Lower lobe of right lung (tissue), 2 donors: ENCODE measurements around the gene LTBR. TPM values are rescaled to one million over a fixed set of nuclear protein-coding genes. Genes with fewer than 3 reads are reported as not detected.

ENCODE experiments used
- ATAC-seq, 2 donors: fragments of 200-7000 bp; cut with Tn5 transposase; one replicate each; pipeline ENCODE4 v1.9.1; 2020 to 2022; ENCODE audit warnings: mild to moderate bottlenecking in 2 of 2, moderate library complexity in 2 of 2
- DNase-seq: peaks from one replicate; pipeline ENCODE4 v3.0.0-alpha.2; 2020
- H3K27ac ChIP-seq: fragments of 200-600 bp; one replicate; pipeline ENCODE4 v1.8.0; 2022
- H3K27me3 ChIP-seq: fragments of 200-600 bp; one replicate; pipeline ENCODE4 v1.8.0; 2022; ENCODE audit warnings: low read depth
- H3K36me3 ChIP-seq: fragments of 200-600 bp; one replicate; pipeline ENCODE4 v1.8.0; 2022; ENCODE audit warnings: mild to moderate bottlenecking
- H3K4me1 ChIP-seq: fragments of 200-600 bp; one replicate; pipeline ENCODE4 v1.8.0; 2022
- H3K4me3 ChIP-seq: fragments of 200-600 bp; one replicate; pipeline ENCODE4 v1.8.0; 2022; ENCODE audit warnings: mild to moderate bottlenecking
- H3K9me3 ChIP-seq: fragments of 200-600 bp; one replicate; pipeline ENCODE4 v1.8.0; 2022
- CTCF ChIP-seq: fragments of 200-600 bp; IDR thresholded peaks from one replicate; pipeline ENCODE4 v1.8.0; 2022; ENCODE audit warnings: antibody characterized with exemption, mild to moderate bottlenecking
- intact Hi-C: fragments of 100-400 bp; cut with DNase I; formaldehyde crosslinking; loops from one replicate; pipeline ENCODE4 v1.11.0; 2022
- total RNA-seq: library from RNA; stranded (reverse); fragmentation: NEBNext Ultra II Directional; extraction: Animal tissue kit (Norgen Biotek cat#: 25700); gene quantifications from one replicate; pipeline ENCODE4 v1.2.1, GENCODE V29; 2021
- donor health status: DM: no; HTN: yes; CAD: no; lungs with severe emphysema.

LTBR gene
- total RNA-seq, 1 donor from 2014 or later = 122 TPM

- no peak for TF ChIP-seq CTCF
- no peaks in the 10 kb centered on the region for H3K36me3 ChIP-seq
- no peaks in the 10 kb centered on the region for H3K27me3 ChIP-seq
- ATAC-seq (no peak), DNase-seq (peak; percentile 30)
- H3K9me3 ChIP-seq = no peaks in the 10 kb centered on the region
- peak overlapping the region; percentile 49 for H3K27ac ChIP-seq
- intact Hi-C loops = loop anchor here (5.0 kb wide), 1 partner anchor 37 kb away; no protein-coding TSS in a partner anchor
- peaks cover 69% of the 10 kb centered on the region for H3K4me1 ChIP-seq
- H3K4me3 ChIP-seq = no peak overlapping the region
These were observed 14.9 kb upstream of the LTBR start for GRCh38 chr12:6368906-6369525.

GRCh38 chr12:6369916-6370575 is 13.9 kb upstream of the LTBR start:
- no peak for ATAC-seq
- no peak for TF ChIP-seq CTCF
- Histone ChIP-seq H3K4me1 (peaks cover 58% of the 10 kb centered on the region), H3K27ac (no peak overlapping the region), H3K9me3 (no peaks in the 10 kb centered on the region), H3K27me3 (no peaks in the 10 kb centered on the region), H3K4me3 (peak overlapping the region; percentile 3), H3K36me3 (no peaks in the 10 kb centered on the region)
- intact Hi-C loops = loop anchor here (5.0 kb wide), 1 partner anchor 38 kb away; no protein-coding TSS in a partner anchor
- peak; percentile 37 for DNase-seq

- Histone ChIP-seq H3K4me3 (peak overlapping the region; percentile 32), H3K36me3 (no peaks in the 10 kb centered on the region), H3K9me3 (no peaks in the 10 kb centered on the region), H3K27ac (peak overlapping the region; percentile 26), H3K4me1 (peaks cover 57% of the 10 kb centered on the region), H3K27me3 (no peaks in the 10 kb centered on the region)
- intact Hi-C loops = no loop called here
- DNase-seq (no peak), ATAC-seq (no peak)
- TF ChIP-seq CTCF = no peak
These were observed 13.4 kb upstream of the LTBR start for GRCh38 chr12:6370576-6370935.

GRCh38 chr12:6370994-6371754 is 12.8 kb upstream of the LTBR start:
- DNase-seq = peak; percentile 66
- peak overlapping the region; percentile 56 for H3K4me3 ChIP-seq

More at GRCh38 chr12:6370994-6371754, 12.8 kb upstream of the LTBR start:
- peaks cover 63% of the 10 kb centered on the region for H3K4me1 ChIP-seq
- no peaks in the 10 kb centered on the region for H3K9me3 ChIP-seq
- H3K36me3 ChIP-seq = no peaks in the 10 kb centered on the region
- TF ChIP-seq CTCF = no peak
- no peaks in the 10 kb centered on the region for H3K27me3 ChIP-seq
- H3K27ac ChIP-seq = peak overlapping the region; percentile 82
- peak; percentile 27 to 53 for ATAC-seq
- intact Hi-C loops = no loop called here
